GM12865 (cell line): ENCODE data around the gene SOS2.
"Not testable (repeated sequence)": the region's sequence is repeated elsewhere in the genome, so short reads cannot be mapped to it uniquely, and the experiment has no call there.

ENCODE experiments used
- DNase-seq: peaks from one replicate; pipeline ENCODE4 v3.0.0; 2010; ENCODE audit warnings: low read depth
- H3K4me3 ChIP-seq: 2 replicates; pipeline ENCODE4 v1.5.1; 2011; ENCODE audit warnings: mild to moderate bottlenecking, low read depth, low read length, control low read depth
- CTCF ChIP-seq: IDR thresholded peaks from 2 replicates; pipeline ENCODE4 v1.5.1; 2011; ENCODE audit warnings: low read length, control low read depth, low read depth, inconsistent platforms; ENCODE audit not compliant: insufficient read depth; ENCODE audit errors: missing control alignments

The SOS2 gene

GRCh38 chr14:50191499-50191898 is 39.9 kb downstream of the SOS2 start:
- H3K4me3 ChIP-seq = no peak overlapping the region
- DNase-seq = no peak
- no peak for TF ChIP-seq CTCF

- no peak overlapping the region for H3K4me3 ChIP-seq
- TF ChIP-seq CTCF = no peak
- DNase-seq = no peak
These were observed 45.3 kb downstream of the SOS2 start for GRCh38 chr14:50186107-50186506.

- no peak for TF ChIP-seq CTCF
- DNase-seq = no peak
- no peak overlapping the region for H3K4me3 ChIP-seq
These were observed 57.5 kb downstream of the SOS2 start for GRCh38 chr14:50173891-50174290.

- DNase-seq = no peak
- H3K4me3 ChIP-seq = no peak overlapping the region
- no peak for TF ChIP-seq CTCF
These were observed 59.5 kb downstream of the SOS2 start for GRCh38 chr14:50171895-50172294.

- not testable (repeated sequence) for DNase-seq, H3K4me3 ChIP-seq
These were observed 64.0 kb downstream of the SOS2 start for GRCh38 chr14:50167381-50167780.

- no peak for TF ChIP-seq CTCF
- no peak for DNase-seq
- H3K4me3 ChIP-seq = no peak overlapping the region
These were observed 75.3 kb downstream of the SOS2 start for GRCh38 chr14:50156111-50156510.

GRCh38 chr14:50148799-50149198 is 82.6 kb downstream of the SOS2 start:
- H3K4me3 ChIP-seq = no peak overlapping the region
- DNase-seq = no peak
- no peak for TF ChIP-seq CTCF

- TF ChIP-seq CTCF = no peak
- no peak overlapping the region for H3K4me3 ChIP-seq
- DNase-seq = no peak
These were observed 92.2 kb downstream of the SOS2 start for GRCh38 chr14:50139192-50139591.
